GM18498 (cell line): ENCODE results near the gene PLCB3.

ENCODE experiments used
- ATAC-seq: cut with Tn5 transposase; IDR thresholded peaks from one replicate; pipeline ENCODE4 v1.9.1; 2021; ENCODE audit warnings: mild to moderate bottlenecking, moderate library complexity; ENCODE audit not compliant: unreplicated experiment

Gene PLCB3

GRCh38 chr11:64285885-64286800 is 34.8 kb downstream of the PLCB3 start:
- ATAC-seq = no peak

- no peak for ATAC-seq
Observed at GRCh38 chr11:64286801-64287159, 35.5 kb downstream of the PLCB3 start.

- ATAC-seq = no peak
Observed at GRCh38 chr11:64287676-64288352, 36.5 kb downstream of the PLCB3 start.

GRCh38 chr11:64288353-64288750 is 37.0 kb downstream of the PLCB3 start:
- no peak for ATAC-seq

- no peak for ATAC-seq
Observed at GRCh38 chr11:64289002-64289564, 37.8 kb downstream of the PLCB3 start.

- no peak for ATAC-seq
Observed at GRCh38 chr11:64290352-64291261, 39.3 kb downstream of the PLCB3 start.

GRCh38 chr11:64291262-64291751 is 40.0 kb downstream of the PLCB3 start, which contains the start of gene KCNK4:
KCNK4 (plus strand) TSS chr11:64291302; CDS start chr11:64293019, 1,717 bp downstream.
- ATAC-seq = no peak

- ATAC-seq = no peak
Observed at GRCh38 chr11:64291752-64292459, 40.6 kb downstream of the PLCB3 start.

GRCh38 chr11:64292460-64293254 is 41.3 kb downstream of the PLCB3 start:
- no peak for ATAC-seq

- no peak for ATAC-seq
Observed at GRCh38 chr11:64294774-64295173, 43.4 kb downstream of the PLCB3 start.

GRCh38 chr11:64295760-64296159 is 44.4 kb downstream of the PLCB3 start:
- no peak for ATAC-seq

- ATAC-seq = no peak
Observed at GRCh38 chr11:64296236-64296635, 44.9 kb downstream of the PLCB3 start.

GRCh38 chr11:64296830-64297698 is 45.7 kb downstream of the PLCB3 start:
- no peak for ATAC-seq

- ATAC-seq = no peak
Observed at GRCh38 chr11:64297699-64298358, 46.5 kb downstream of the PLCB3 start.

GRCh38 chr11:64298966-64299846 is 47.9 kb downstream of the PLCB3 start:
- no peak for ATAC-seq

- ATAC-seq = no peak
Observed at GRCh38 chr11:64299847-64300648, 48.7 kb downstream of the PLCB3 start, which contains the start of gene CATSPERZ. CATSPERZ (plus strand) TSS chr11:64300358; CDS start chr11:64300411, 53 bp downstream.
